ENCODE measurements around the gene PDGFA.

Gene PDGFA

DNA sequence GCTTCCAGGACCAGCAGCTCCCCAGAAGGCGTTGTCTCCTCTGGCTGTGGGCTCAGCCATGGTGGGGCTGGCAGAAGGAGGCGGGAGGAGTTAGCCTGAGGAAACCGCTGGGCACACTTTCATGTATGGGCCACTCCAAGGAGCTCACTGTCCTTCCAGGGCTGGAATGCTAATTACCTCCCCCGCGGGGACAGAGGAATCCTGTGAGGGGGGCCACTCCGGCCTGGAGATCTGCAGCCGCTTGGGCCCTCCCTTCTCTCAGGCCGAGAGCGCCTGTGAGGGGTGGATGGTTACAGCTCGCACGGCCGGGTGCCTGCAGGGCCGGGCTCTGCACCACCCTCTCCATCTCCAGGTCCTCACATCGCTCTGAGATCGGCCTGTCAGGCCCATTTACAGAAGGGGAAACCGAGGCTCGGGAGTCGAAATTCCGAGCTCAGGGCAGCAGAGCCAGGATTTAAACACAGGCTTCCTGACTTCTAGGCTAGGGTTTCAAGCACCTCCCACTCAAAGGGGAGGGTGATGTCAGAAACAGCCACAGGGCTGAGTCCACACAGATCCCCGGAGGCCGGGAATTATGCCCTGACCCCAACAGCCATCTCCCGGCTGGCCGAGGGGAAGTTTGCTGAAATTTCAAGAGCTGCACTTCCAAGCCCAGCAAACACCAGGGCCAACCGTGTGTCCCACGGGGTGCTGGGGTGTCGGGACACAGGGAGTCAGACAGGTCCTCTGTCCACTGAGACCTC, 59.1 kb downstream of the PDGFA start:
- no peak overlapping the region for H3K4me3 ChIP-seq (ENCODE audit: low read depth in 1 of 2, low read length in 1 of 2)
- no peak overlapping the region for H3K27ac ChIP-seq
- H3K27me3 ChIP-seq = no peaks in the 10 kb centered on the region

DNA sequence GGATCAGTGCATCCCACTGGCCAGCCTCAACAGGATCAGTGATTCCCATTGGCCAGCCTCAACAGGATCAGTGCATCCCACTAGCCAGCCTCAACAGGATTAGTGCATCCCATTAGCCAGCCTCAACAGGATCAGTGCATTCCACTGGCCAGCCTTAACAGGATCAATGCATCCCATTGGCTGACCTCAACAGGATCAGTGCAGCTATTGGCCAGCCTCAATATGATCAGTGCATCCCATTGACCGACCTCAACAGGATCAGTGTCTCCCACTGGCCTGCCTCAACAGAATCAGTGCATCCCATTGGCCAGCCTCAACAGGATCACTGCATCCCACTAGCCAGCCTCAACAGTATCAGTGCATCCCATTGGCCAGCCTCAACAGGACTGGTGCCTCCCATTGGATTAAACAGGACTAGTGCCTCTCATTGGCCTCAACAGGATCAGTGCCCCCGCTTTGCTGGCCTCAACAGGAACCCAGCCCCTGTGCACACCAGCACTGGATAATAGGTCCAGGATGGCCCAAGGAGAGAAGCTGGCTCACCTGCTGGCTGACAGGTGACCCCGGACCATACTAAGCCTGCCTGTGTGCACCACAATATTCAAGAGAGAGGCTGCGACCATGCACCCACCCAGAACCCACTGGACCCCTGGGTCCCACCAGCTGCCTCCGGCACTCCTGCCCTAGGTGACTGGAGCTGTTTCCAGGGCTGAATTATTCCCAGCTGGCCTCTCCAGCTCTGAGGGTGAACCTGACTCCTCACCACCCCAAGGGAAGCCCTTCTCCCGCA, 59.9 kb downstream of the PDGFA start:
- Histone ChIP-seq H3K9me3 (no peaks in the 10 kb centered on the region), H3K27ac (no peak overlapping the region), H3K36me3 (no peaks in the 10 kb centered on the region), H3K27me3 (no peaks in the 10 kb centered on the region), H3K4me1 (ENCODE audit: control insufficient read depth in 1 of 2, insufficient read depth in 1 of 2, low read depth in 1 of 2, low read length in 1 of 2) (no peaks in the 10 kb centered on the region), H3K4me3 (ENCODE audit: low read depth in 1 of 2, low read length in 1 of 2) (no peak overlapping the region)
- TF ChIP-seq, protein P1, sequence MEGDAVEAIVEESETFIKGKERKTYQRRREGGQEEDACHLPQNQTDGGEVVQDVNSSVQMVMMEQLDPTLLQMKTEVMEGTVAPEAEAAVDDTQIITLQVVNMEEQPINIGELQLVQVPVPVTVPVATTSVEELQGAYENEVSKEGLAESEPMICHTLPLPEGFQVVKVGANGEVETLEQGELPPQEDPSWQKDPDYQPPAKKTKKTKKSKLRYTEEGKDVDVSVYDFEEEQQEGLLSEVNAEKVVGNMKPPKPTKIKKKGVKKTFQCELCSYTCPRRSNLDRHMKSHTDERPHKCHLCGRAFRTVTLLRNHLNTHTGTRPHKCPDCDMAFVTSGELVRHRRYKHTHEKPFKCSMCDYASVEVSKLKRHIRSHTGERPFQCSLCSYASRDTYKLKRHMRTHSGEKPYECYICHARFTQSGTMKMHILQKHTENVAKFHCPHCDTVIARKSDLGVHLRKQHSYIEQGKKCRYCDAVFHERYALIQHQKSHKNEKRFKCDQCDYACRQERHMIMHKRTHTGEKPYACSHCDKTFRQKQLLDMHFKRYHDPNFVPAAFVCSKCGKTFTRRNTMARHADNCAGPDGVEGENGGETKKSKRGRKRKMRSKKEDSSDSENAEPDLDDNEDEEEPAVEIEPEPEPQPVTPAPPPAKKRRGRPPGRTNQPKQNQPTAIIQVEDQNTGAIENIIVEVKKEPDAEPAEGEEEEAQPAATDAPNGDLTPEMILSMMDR (IDR thresholded peaks at IDR 0.05) = no peak

More for the DNA sequence above, 59.1 kb downstream of the PDGFA start:
- TF ChIP-seq, protein P1 (IDR thresholded peaks at IDR 0.05) = no peak
- no peaks in the 10 kb centered on the region for H3K9me3 ChIP-seq
- no peaks in the 10 kb centered on the region for H3K4me1 ChIP-seq (ENCODE audit: control insufficient read depth in 1 of 2, insufficient read depth in 1 of 2, low read depth in 1 of 2, low read length in 1 of 2)
- H3K36me3 ChIP-seq = no peaks in the 10 kb centered on the region

DNA sequence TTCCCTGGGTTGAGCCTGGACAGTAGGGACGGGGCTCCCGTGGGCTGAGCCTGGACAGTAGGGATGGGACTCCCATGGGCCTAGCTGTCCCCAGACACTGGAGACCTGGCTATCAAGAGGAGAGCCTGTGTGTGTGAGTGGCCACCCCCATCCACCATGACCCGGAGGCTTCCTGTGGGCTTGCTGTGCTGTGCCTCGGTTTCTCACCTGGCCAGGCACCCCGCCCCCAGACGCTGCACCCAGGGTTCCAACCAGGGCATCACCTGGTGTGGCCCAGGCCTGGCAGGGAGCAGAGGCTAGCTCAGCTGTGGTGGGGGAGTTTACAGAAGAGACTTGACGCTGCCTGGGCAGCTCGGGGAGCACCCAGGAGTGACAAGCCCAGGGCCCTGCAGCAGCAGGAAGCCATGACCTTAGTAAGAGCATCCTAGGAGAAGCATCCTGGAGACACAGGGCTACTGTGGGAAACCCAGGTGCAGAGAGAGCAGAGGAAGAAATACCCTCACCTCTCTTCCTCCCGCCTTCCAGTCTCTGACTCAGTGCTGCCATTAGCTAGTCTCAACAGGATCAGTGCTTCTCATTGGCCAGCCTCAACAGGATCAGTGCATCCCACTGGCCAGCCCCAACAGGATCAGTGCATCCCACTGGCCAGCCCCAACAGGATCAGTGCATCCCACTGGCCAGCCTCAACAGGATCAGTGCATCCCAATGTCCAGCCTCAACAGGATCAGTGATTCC, 61.0 kb downstream of the PDGFA start:
- H3K27ac ChIP-seq = no peak overlapping the region

DNA sequence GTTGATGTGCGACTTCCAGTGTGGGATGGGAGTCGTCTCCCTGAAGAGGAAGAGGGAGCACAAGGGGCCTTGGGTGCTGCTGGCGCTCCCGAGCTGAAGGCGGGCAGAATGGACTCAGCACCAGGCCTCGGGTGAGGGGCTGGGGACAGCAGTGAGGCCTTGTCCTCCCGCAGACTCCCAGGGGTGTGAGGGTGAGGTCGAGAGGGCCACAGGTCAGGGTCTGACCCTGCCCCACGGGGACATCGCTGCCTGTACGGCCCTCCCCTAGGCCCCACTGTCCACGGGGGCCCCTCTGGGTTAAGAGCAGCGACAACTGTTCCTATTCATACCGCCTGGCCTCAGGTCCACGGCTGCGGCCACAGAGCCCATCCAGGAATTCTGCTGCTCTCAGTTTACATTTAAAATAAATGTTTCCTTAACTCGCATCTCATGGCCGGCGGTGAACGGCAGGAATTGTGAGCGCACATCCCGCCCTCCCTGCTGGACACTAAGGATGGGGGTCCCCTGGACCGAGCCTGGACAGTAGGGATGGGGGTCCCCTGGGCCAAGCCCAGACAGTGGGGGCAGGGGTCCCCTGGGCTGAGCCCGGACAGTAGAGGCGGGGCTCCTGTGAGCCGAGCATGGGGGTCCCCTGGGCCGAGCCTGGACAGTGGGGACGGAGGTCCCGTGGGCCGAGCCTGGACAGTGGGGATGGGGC, 61.7 kb downstream of the PDGFA start:
- no peaks in the 10 kb centered on the region for H3K9me3 ChIP-seq
- no peaks in the 10 kb centered on the region for H3K4me1 ChIP-seq (ENCODE audit: control insufficient read depth in 1 of 2, insufficient read depth in 1 of 2, low read depth in 1 of 2, low read length in 1 of 2)
- H3K27me3 ChIP-seq = peaks cover 16% of the 10 kb centered on the region
- H3K27ac ChIP-seq = no peak overlapping the region
- no peaks in the 10 kb centered on the region for H3K36me3 ChIP-seq
- no peak overlapping the region for H3K4me3 ChIP-seq (ENCODE audit: low read depth in 1 of 2, low read length in 1 of 2)
- TF ChIP-seq, protein P1 (IDR thresholded peaks at IDR 0.05) = no peak

More for the DNA sequence above, 61.0 kb downstream of the PDGFA start:
- TF ChIP-seq, protein P1 (IDR thresholded peaks at IDR 0.05) = no peak
- peaks cover 9% of the 10 kb centered on the region for H3K27me3 ChIP-seq
- no peaks in the 10 kb centered on the region for H3K36me3 ChIP-seq
- no peaks in the 10 kb centered on the region for H3K4me1 ChIP-seq (ENCODE audit: control insufficient read depth in 1 of 2, insufficient read depth in 1 of 2, low read depth in 1 of 2, low read length in 1 of 2)
- H3K9me3 ChIP-seq = no peaks in the 10 kb centered on the region
- H3K4me3 ChIP-seq (ENCODE audit: low read depth in 1 of 2, low read length in 1 of 2) = no peak overlapping the region
